CD4-positive, alpha-beta T cell treated with Interleukin-10 for 1 hour (primary cell): ENCODE data around the gene KEAP1.
"Not testable (repeated sequence)": the region's sequence is repeated elsewhere in the genome, so short reads cannot be mapped to it uniquely, and the experiment has no call there.

ENCODE experiments used
- DNase-seq: peaks from one replicate; pipeline ENCODE4 v3.0.0-alpha.2; 2020

The KEAP1 gene

DNA sequence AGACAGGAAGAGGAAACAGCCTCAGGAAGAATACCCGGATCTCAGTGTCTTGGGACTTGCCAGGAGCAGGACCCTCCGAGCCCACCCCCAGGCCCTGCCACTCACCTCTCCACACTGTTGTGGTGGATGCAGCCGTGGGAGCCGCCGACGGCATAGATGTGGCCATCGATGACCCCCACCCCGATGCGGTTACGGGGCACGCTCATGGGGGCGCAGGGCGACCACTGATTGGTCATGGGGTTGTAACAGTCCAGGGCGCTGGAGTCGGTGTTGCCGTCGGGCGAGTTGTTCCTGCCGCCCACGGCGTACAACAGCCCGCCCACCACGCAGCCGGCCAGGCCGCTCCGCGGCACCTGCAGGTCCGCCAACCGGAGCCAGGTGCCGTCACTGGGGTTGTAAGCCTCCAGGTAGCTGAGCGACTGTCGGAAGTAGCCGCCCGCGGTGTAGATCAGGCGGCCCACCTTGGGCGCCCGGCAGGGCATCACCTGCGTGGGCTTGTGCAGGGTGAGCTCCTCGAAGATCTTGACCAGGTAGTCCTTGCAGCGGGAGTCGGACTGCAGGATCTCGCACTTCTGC lies 11.6 kb downstream of the KEAP1 start:
- no peak for DNase-seq

- DNase-seq = no peak
Observed at GRCh38 chr19:10486551-10486950, 16.6 kb downstream of the KEAP1 start.

GRCh38 chr19:10478903-10479384 lies 24.2 kb downstream of the KEAP1 start:
- peak; percentile 94 for DNase-seq

GRCh38 chr19:10478476-10478875 lies 24.7 kb downstream of the KEAP1 start:
- DNase-seq = no peak

GRCh38 chr19:10474962-10475451 lies 28.1 kb downstream of the KEAP1 start:
- DNase-seq = no peak

DNA sequence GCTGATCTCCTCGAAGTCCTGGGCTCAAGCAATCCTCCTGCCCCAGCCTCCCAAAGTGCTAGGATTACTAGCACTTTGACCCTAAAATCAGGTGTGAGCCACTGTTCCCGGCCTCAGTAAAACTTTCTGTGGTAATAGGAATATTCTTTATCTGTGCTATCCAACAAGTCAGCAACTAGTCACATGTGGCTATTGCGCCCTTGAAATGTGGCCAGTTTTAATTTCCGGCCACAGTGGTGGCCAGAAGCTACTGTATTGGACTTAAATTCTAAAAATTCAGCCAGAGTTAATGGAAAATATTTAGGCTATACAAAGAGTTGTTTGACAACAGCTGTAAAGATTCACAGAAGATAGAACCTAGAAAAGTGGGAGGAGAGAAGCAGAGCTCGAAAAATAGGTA lies 30.0 kb downstream of the KEAP1 start:
- DNase-seq = no peak

- DNase-seq = peak; percentile 46
Observed at GRCh38 chr19:10471909-10472308, 31.2 kb downstream of the KEAP1 start.

DNA sequence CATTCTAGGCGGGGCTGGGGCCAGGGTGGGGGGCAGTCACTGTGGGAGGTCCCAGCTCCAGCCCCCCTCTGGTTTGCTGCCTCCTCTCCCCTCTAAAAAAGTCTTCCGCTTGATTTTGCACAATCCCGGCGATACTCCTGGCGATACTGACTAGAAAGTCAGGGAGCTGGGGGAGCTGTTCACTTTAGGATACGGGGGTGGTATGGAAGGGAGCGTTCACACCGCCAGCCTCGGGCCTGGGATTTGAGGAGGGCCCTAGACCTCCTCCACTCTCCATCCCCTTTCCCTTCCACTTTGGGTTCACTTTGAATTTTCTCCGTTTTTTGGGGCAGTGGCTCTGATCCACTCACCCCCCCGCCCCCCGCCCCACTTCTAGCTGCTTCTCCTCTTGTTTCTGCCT lies 35.0 kb downstream of the KEAP1 start:
- no peak for DNase-seq

DNA sequence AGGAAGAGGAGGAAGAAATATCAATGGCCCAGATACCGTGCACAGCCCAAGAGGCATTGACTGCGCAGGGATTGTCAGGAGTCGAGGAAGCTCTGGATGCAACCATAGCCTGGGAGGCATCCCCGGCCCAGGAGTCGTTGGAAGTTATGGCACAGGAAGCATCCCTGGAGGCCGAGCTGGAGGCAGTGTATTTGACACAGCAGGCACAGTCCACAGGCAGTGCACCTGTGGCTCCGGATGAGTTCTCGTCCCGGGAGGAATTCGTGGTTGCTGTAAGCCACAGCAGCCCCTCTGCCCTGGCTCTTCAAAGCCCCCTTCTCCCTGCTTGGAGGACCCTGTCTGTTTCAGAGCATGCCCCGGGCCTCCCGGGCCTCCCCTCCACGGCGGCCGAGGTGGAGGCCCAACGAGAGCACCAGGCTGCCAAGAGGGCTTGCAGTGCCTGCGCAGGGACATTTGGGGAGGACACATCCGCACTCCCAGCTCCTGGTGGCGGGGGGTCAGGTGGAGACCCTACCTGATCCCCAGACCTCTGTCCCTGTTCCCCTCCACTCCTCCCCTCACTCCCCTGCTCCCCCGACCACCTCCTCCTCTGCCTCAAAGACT lies 36.0 kb downstream of the KEAP1 start:
- DNase-seq = no peak

DNA sequence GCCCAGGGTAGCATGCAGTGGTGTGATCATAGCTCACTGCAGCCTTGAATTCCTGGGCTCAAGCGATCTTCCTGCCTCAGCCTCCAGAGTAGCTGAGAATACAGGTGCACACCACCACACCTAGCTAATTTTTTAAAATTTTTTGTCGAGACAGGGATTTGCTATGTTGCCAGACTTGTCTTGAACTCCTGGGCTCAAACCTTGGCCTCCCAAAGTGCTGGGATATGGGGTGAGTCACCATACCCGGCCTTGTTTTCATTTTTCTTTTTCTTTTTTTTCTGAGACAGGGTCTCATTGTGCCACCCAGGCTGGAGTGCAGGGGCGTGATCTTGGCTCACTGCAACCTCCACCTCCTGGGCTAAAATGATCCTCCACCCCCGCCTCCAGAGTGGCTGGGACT lies 38.7 kb downstream of the KEAP1 start:
- DNase-seq = no peak

DNA sequence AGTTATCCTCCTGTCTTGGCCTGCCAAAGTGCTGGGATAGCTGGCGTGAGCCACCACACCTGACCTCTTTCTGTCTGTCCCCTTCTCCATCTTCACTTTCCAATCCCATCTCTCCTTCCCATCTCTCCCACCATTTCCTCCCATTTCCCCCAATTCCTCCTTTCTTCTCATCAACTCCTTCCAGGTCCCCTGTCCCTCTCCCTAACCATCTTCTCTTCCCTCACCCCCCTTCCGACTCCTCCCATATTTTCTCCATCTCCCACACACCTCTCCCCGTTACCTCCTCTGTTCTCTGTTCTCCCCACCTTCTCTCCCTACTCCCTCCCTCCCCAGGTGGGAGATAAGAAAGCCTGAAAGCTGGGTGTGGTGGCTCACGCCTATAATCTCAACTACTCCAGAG lies 40.6 kb downstream of the KEAP1 start:
- DNase-seq = no peak

- DNase-seq = not testable (repeated sequence)
Observed at GRCh38 chr19:10462042-10462441, 41.1 kb downstream of the KEAP1 start.

DNA sequence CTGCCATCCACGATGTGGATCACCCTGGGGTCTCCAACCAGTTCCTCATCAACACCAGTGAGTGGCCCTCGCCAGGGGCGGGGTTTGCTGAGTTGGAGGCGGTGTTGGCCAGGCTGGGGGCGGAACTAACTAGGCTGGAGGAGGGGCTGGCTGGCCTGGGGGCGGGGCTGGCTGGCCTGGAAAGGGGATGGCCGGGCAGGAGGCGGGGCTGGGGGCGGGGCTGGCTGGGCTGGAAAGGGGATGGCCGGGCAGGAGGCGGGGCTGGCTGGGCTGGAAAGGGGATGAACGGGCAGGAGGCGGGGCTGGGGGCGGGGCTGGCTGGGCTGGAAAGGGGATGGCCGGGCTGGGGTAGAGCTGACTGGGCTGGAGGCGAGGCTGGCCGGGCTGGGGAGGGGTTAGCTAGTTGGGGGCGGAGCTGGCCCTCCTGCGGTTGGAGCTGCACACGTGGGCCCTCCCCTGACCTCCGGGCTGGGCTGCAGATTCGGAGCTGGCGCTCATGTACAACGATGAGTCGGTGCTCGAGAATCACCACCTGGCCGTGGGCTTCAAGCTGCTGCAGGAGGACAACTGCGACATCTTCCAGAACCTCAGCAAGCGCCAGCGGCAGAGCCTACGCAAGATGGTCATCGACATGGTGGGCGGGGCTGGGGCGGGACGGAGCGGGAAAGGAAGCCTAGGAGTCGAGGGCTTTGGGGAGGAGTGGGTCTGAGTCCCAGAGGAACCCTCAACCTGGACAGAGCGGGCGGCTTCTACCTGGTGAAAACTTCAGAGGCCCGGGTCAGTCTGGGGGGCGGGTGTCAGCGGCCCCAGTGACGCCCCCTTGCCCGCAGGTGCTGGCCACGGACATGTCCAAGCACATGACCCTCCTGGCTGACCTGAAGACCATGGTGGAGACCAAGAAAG lies 41.9 kb downstream of the KEAP1 start:
- DNase-seq = peak; percentile 89

- no peak for DNase-seq
Observed at GRCh38 chr19:10460714-10461046, 42.5 kb downstream of the KEAP1 start.

DNA sequence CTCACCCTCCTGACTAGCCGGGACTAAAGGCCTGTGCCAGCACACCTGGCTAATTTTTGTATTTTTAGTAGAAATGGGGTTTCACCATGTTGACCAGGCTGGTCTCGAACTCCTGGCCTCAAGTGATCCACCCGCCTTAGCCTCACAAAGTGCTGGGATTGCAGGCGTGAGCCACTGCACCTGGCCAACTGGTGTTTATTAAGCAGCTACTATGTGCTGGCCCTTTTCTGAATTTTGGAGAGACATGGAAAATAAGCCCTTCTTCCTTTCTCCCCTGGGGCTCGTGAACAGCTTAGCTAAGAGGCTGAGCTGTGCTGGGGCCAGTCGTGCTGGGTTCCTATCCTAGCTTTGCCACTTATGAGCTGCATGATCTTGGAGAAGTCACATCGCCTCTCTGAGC lies 44.4 kb downstream of the KEAP1 start:
- not testable (repeated sequence) for DNase-seq

- no peak for DNase-seq
Observed at GRCh38 chr19:10454267-10454666, 48.9 kb downstream of the KEAP1 start.

- no peak for DNase-seq
Observed at GRCh38 chr19:10453852-10454251, 49.3 kb downstream of the KEAP1 start.

DNA sequence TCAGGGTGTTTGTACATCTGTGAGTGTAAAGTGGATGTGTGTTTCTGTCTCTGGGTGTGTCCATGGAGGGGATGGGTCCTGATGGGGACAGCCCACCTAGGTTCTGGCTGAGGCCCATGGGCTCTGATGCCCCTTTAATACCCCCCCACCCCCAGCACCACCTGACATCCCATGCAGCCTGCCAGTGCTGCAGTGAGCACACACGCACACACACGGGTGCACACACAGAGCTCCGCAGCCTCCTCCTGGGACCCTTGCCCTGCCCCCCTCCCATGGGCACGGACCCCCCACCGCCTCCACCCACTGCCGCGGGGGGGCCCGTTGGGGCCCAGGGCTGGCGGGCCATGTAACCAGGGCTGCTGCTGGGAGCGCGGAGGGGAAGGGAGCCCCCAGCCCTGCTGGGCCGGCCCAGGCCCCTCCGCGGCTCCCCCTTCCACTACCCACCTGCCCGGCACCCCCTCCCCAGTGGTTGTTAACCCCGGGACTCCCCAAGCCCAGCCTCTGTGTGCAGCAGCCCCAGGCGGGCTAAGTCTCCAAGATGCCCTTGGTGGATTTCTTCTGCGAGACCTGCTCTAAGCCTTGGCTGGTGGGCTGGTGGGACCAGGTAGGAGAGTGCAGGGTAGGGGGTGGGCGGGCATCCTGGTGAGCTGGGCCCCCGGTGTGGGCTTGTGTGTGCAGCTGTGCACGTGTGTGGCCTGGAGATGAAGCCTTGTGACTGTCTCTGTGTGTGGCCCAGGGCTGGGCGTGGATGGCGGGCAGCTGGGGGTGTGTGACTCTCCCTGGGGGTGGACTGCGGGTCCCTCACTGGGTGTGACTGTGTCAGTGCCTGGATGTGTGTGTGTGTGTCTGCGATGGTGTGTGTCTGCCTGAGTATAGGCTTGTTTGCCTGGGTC lies 50.2 kb downstream of the KEAP1 start:
- DNase-seq = no peak

GRCh38 chr19:10450853-10451609 lies 52.1 kb downstream of the KEAP1 start:
- DNase-seq = no peak

DNA sequence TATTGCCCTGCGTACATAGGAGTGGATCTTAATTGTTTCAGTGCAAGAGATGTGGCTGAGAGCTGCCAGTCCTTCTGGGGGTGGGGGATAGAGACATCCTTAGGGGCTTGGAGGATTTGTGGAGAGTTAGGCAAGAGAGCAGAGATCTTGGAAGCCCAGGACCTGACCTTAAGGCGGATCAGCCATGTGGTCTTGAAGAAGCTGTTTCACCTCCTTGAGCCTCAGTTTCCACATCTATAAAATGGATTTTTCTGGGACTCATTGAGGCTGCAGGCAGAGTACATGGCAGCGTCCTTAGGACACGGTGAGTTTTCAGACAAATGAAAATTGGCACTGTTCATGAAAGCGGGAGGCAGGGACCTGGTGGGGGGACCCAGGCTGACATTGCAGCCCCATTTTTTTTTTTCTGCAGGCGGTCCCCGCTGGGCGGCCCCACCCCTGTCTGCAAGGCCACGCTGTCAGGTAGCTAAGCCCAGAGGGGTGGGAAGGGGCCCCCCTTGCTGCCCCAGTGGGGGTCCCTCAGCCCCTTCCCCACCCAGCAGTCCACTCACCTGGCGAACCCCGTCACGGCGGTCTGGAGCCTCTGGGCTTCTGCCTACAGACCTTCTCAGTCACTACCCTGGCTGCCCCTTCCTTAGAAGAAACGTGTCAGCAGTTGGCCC lies 52.8 kb downstream of the KEAP1 start:
- DNase-seq = no peak

- no peak for DNase-seq
Observed at GRCh38 chr19:10449037-10449436, 54.1 kb downstream of the KEAP1 start.

- no peak for DNase-seq
Observed at GRCh38 chr19:10442698-10443097, 60.5 kb downstream of the KEAP1 start.
